GM18909 (cell line): ENCODE results near the gene SNX30.

Source experiments
- ATAC-seq: cut with Tn5 transposase; IDR thresholded peaks from one replicate; pipeline ENCODE4 v1.9.1; 2021; ENCODE audit warnings: mild to moderate bottlenecking; ENCODE audit not compliant: unreplicated experiment, poor library complexity

SNX30 gene

GRCh38 chr9:112870556-112870955 lies 120.0 kb downstream of the SNX30 start:
- ATAC-seq = no peak

- ATAC-seq = no peak
These were observed 121.5 kb downstream of the SNX30 start for GRCh38 chr9:112872019-112872418.

DNA sequence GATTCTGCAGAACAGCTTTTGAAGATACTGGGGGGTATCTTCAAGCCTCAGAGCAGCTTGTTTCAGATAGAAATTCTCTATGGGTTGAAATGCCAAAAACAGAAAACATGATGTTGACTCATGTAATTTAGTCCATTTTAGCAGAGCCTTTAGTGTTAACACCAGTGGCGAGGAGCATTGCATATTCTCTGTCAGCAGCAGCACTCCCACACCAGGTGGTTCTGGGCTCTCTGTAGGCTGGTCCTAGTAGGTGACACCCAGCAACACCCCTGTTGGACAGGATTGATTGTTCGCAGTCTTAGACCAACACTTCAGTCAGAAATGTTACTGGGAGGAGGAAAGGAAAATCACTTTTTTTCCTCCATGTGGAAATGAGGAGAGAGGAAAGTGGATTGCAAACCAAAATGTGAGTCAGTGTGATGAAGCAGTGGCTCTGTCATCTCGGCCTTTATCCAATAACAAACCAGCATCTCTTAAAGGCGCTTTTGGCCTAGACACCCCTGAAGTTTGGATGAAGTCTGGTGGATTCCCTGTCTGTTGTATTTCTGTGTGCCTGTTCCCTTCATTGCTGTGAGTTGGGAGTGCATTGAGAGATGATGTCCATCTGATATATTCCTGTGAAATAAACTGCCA lies 123.3 kb downstream of the SNX30 start:
- no peak for ATAC-seq

DNA sequence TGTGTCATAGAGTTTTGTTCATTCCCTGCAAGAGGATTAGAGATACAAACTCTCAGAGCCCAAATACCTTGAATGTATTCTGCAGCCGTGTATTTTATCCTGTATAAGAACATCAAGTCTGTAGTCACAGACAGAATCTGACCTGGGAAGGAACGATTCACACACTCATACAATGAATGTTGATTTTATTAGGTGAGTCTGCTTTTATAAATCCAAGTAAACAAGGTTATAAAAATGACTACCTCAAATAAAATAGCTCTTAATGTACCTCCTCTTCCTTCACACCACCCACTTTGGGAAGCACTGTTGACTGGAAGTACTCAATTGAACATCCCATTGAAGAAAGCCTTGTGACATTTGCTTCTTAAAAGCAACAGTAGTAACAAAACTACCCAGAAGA lies 128.2 kb downstream of the SNX30 start:
- no peak for ATAC-seq

DNA sequence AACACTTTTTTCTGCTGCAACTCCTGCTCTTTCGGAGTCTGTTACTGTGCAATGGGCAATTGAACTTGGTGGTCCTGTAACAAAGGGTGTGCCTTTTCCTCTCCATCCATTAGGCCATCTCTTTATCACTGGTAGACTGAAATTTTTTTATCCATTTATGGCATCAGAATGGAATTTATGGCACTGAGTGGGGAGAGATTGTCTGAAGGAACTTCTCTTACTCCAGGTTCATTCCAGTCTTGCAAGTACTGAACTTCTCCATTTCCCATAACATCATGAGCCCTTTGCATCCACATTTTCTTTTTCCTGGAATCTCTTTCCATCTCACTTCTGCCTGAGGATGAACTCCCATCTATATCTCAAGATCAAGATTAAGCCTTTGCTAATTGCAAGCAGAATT lies 130.1 kb downstream of the SNX30 start:
- ATAC-seq = no peak

GRCh38 chr9:112881331-112881730 lies 130.8 kb downstream of the SNX30 start:
- ATAC-seq = no peak

GRCh38 chr9:112884101-112884500 lies 133.5 kb downstream of the SNX30 start:
- ATAC-seq = no peak

- no peak for ATAC-seq
These were observed 134.2 kb downstream of the SNX30 start for GRCh38 chr9:112884721-112885120.

DNA sequence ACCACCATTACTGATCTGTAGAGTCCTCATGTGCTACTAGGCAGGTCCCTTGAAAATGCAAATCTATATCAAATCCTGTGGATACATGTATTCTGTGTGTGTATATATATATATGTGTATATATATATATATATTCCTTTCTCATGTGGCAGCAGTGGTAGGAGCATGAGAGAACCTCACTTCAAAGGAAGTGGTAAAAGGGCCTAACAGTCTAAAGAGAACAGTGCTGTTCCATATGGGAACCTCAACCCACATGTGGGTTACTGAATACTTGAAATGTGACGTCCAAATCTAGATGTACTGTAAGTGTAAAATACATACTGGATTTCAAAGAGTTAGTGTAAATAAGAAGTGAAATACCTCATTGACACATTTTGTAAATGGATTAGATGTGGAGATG lies 134.8 kb downstream of the SNX30 start:
- no peak for ATAC-seq

DNA sequence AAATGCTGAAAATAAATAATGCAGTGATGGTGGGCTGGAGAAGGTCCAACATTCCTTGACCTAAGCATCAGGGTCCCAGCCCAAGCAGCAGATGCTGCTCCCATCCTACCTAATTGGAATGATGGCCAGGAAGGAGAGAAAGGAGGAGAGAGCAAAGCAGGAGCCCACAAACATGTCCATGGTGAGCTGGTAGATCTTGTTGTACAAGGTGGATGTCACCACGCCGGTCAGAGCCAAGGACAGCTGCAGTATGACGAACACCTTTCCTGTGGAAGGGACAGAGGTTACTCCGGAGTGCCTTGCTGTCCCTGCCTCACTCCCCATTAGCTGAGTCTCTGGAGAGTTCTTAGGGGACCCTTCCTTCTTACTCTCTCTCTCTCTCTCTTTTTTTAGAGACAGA lies 135.8 kb downstream of the SNX30 start:
- ATAC-seq = no peak

GRCh38 chr9:112887381-112887780 lies 136.8 kb downstream of the SNX30 start:
- ATAC-seq = no peak

- ATAC-seq = no peak
These were observed 139.8 kb downstream of the SNX30 start, which contains the start of gene SLC46A2 for GRCh38 chr9:112890106-112891081. TSS of gene SLC46A2 (minus strand) at chr9:112890876. CDS start at chr9:112890681, 195 bp downstream.

DNA sequence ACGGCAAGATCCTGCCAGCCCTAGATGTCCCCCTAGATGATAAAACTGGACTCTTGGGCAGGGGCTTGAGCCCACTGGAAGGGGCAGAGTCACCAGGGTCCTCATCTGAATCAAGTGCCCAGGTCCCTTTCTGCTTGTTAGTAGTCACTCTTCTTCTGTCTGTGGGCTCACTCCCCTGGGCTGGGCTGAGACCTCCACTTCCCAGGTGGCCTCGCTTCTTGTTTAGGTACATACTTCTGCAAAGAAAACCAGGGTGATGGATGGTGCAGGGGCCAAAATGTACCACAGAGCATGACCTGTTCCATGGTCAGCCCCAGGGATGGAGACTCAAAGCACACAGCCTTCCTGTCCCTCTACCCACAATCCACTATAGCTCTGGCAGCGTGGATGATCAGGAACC lies 141.0 kb downstream of the SNX30 start:
- no peak for ATAC-seq

DNA sequence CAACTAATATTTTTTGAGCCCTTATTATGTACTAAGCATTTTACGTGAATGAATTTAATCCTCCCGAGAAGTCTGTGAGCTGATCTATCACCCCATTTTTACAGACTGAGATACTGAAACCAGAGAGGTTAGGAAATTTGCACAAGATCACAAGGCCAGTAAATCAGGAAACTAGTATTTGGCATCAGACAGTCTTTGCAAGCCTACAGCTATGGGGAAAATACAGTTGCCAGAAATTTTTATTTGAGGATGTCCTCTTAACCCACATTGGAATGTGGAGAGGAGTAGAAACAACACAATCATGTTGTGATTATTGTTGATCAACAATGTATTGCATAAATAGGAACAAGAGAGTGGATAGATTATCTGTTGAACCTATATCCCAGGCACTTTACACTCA lies 142.4 kb downstream of the SNX30 start:
- no peak for ATAC-seq

DNA sequence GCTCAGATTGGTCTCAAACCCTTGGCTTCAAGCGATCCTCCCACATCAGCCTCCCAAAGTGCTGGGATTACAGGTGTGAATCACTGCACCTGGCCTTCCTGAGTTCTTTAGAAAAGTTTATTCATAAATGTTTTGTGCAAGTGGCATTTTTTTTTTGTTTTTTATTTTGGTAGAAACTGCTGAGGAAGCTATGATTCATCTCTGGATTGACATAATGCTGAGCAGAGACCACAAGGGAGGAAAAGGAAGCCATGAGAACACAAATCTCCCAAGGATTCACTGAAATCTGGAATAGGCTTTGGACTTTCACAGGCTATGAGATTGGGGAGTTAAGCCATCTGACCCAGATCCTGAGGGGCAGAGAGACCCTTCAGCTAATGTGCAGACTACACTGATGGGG lies 143.5 kb downstream of the SNX30 start:
- no peak for ATAC-seq

- no peak for ATAC-seq
These were observed 144.1 kb downstream of the SNX30 start for GRCh38 chr9:112894699-112895098.

DNA sequence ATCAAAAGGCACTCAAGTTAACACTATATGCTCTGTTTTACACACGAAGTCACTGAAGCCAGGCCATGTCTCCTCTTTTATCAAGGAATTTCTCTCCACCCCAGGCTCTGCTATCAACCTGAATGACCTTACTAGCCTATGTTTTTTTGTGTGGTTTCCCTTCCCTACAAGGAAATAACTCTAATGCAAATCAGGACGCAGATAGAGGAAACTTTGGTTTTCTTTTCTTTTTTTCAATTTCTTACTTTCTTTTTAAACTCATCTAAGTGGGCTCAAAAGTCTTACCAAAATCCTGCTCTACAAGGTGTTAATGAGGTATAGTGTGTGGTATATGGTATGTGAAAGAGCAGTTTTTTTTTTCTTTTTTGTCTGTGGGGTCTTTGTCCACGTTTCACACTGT lies 145.6 kb downstream of the SNX30 start:
- no peak for ATAC-seq

DNA sequence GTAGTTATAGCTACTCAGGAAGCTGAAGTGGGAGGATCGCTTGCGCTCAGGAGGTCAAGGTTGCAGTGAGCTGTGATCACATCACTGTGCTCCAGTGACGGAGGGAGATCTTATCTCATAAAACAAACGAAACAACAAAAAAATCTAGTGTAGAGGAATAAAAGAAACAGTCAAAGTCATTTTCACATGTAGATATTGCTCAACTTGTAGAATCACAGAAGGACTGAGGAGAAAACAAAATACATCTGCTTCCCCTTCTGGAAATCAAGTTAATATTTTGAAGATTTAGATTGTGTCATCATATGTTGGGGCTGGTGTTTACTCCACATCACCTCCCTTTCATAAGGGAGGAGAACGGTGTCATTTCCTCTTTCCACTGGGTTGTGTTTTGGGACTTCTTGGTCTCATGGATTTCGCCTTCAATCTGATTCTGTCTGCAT lies 148.3 kb downstream of the SNX30 start:
- no peak for ATAC-seq

DNA sequence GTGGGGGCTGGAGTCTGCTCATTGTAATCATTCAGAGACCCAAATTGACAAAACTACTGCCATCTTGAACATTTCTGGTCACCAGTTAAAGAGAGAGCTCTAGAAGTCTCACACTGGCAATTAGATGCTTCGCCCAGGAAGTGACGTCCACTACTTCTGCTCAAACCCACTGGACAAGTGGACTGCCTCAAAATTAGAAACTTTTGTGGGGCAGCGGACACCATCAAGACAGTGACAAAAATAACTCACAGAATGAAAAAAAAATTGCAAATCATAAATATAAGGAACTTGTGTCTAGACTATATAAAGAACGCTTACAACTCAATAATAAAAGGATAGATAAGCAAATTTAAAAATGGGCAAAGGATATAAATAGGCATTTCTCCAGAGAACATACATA lies 149.9 kb downstream of the SNX30 start:
- ATAC-seq = no peak

- no peak for ATAC-seq
These were observed 150.3 kb downstream of the SNX30 start for GRCh38 chr9:112900901-112901300.

GRCh38 chr9:112905084-112905483 lies 154.5 kb downstream of the SNX30 start:
- no peak for ATAC-seq
